ENCODE data around the gene SULT1E1. TPM values are rescaled to one million over a fixed set of nuclear protein-coding genes. Genes with fewer than 3 reads are reported as not detected.

The SULT1E1 gene, protein sequence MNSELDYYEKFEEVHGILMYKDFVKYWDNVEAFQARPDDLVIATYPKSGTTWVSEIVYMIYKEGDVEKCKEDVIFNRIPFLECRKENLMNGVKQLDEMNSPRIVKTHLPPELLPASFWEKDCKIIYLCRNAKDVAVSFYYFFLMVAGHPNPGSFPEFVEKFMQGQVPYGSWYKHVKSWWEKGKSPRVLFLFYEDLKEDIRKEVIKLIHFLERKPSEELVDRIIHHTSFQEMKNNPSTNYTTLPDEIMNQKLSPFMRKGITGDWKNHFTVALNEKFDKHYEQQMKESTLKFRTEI
- total RNA-seq, result not detected

- DNase-seq (no peak), ATAC-seq (no peak)
- POLR2A ChIA-PET, result no interaction called here
- Mint-ChIP-seq H3K36me3 (ENCODE audit: low read depth) (no peaks in the 10 kb centered on the region), H3K4me3 (no peak within 1 kb of the TSS), H3K27ac (no peak within 1 kb of the TSS), H3K9me3 (ENCODE audit: insufficient read depth) (no peaks in the 10 kb centered on the region), H3K27me3 (ENCODE audit: low read depth) (no peaks in the 10 kb centered on the region), H3K4me1 (ENCODE audit: low read depth) (no peaks in the 10 kb centered on the region)
- CTCF ChIA-PET, result no interaction called here
These were observed at the start of gene SULT1E1 for GRCh38 chr4:69860052-69860451. Gene SULT1E1 (minus strand): TSS chr4:69860145. CDS start chr4:69857644, 2,501 bp downstream.

- CTCF ChIA-PET, result no interaction called here
- H3K4me3 Mint-ChIP-seq, result no peak overlapping the region
- H3K36me3 Mint-ChIP-seq (ENCODE audit: low read depth), result no peaks in the 10 kb centered on the region
- H3K9me3 Mint-ChIP-seq (ENCODE audit: insufficient read depth), result no peaks in the 10 kb centered on the region
- ATAC-seq, result no peak
- no peak overlapping the region for H3K27ac Mint-ChIP-seq
- POLR2A ChIA-PET, result no interaction called here
- H3K27me3 Mint-ChIP-seq (ENCODE audit: low read depth), result no peaks in the 10 kb centered on the region
- no peak for DNase-seq
- H3K4me1 Mint-ChIP-seq (ENCODE audit: low read depth), result no peaks in the 10 kb centered on the region
These were observed 49.2 kb upstream of the SULT1E1 start for GRCh38 chr4:69909195-69909594.

DNA sequence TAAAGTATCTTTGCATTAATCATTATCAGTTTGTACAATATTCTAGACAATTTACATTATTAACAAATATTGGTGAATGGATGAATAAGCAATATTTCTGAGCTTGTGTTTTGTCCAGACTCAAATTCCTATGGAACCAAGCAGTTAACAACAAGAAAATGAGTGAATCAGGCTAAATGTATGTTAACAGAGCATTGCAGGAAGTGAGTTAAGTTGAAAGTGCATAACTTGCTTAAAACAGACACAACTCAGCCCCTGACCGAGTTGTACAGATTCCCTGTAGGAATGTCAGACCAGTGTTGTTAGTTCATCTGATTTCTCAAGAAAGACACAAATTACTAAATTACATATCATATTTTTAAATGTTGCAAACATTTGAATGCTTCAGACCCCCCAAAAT is 47.2 kb upstream of the SULT1E1 start:
- Mint-ChIP-seq H3K27me3 (ENCODE audit: low read depth) (no peaks in the 10 kb centered on the region), H3K9me3 (ENCODE audit: insufficient read depth) (no peaks in the 10 kb centered on the region), H3K4me3 (no peak overlapping the region), H3K36me3 (ENCODE audit: low read depth) (no peaks in the 10 kb centered on the region), H3K27ac (no peak overlapping the region), H3K4me1 (ENCODE audit: low read depth) (no peaks in the 10 kb centered on the region)
- ChIA-PET POLR2A (no interaction called here), CTCF (no interaction called here)
- no peak for ATAC-seq
- DNase-seq, result no peak

GRCh38 chr4:69896530-69897116 is 36.7 kb upstream of the SULT1E1 start:
- CTCF ChIA-PET, result no interaction called here
- Mint-ChIP-seq H3K4me1 (ENCODE audit: low read depth) (no peaks in the 10 kb centered on the region), H3K27ac (no peak overlapping the region), H3K36me3 (ENCODE audit: low read depth) (no peaks in the 10 kb centered on the region), H3K4me3 (no peak overlapping the region), H3K9me3 (ENCODE audit: insufficient read depth) (no peaks in the 10 kb centered on the region), H3K27me3 (ENCODE audit: low read depth) (peaks cover 6% of the 10 kb centered on the region)
- DNase-seq (no peak), ATAC-seq (no peak)
- POLR2A ChIA-PET, result no interaction called here

GRCh38 chr4:69894721-69895120 is 34.8 kb upstream of the SULT1E1 start:
- ATAC-seq, result no peak
- ChIA-PET CTCF (no interaction called here), POLR2A (no interaction called here)
- no peak overlapping the region for H3K4me3 Mint-ChIP-seq
- H3K9me3 Mint-ChIP-seq (ENCODE audit: insufficient read depth), result no peaks in the 10 kb centered on the region
- H3K4me1 Mint-ChIP-seq (ENCODE audit: low read depth), result no peaks in the 10 kb centered on the region
- no peak overlapping the region for H3K27ac Mint-ChIP-seq
- H3K27me3 Mint-ChIP-seq (ENCODE audit: low read depth), result peaks cover 6% of the 10 kb centered on the region
- H3K36me3 Mint-ChIP-seq (ENCODE audit: low read depth), result no peaks in the 10 kb centered on the region
- no peak for DNase-seq

DNA sequence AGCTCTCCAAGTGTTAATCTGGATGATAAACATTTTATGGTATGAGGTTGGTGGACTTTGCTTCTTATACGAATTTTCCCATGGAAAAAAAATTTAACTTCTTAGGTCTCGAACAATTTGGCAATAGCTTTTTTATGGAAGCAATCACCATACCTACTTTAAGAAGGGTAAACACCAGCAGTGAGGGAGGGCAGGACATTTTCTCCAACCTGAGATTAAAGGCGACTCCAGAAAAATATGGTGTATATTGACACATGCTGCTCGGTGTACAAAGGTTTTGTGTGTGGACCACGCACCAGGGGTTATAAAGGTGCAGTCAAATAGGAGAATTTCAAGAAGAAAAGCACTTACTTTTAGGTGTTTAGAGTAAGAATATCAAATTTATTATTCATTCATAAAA is 34.2 kb upstream of the SULT1E1 start:
- DNase-seq, result no peak
- Mint-ChIP-seq H3K27ac (no peak overlapping the region), H3K9me3 (ENCODE audit: insufficient read depth) (no peaks in the 10 kb centered on the region), H3K4me3 (no peak overlapping the region), H3K4me1 (ENCODE audit: low read depth) (no peaks in the 10 kb centered on the region), H3K36me3 (ENCODE audit: low read depth) (no peaks in the 10 kb centered on the region), H3K27me3 (ENCODE audit: low read depth) (peaks cover 6% of the 10 kb centered on the region)
- no peak for ATAC-seq
- CTCF ChIA-PET, result no interaction called here
- POLR2A ChIA-PET, result no interaction called here

GRCh38 chr4:69888336-69888735 is 28.4 kb upstream of the SULT1E1 start:
- no peak overlapping the region for H3K27ac Mint-ChIP-seq
- H3K9me3 Mint-ChIP-seq (ENCODE audit: insufficient read depth), result no peaks in the 10 kb centered on the region
- H3K4me1 Mint-ChIP-seq (ENCODE audit: low read depth), result peaks cover 4% of the 10 kb centered on the region
- ChIA-PET CTCF (no interaction called here), POLR2A (no interaction called here)
- H3K36me3 Mint-ChIP-seq (ENCODE audit: low read depth), result no peaks in the 10 kb centered on the region
- DNase-seq (no peak), ATAC-seq (no peak)
- no peak overlapping the region for H3K4me3 Mint-ChIP-seq
- peaks cover 5% of the 10 kb centered on the region for H3K27me3 Mint-ChIP-seq (ENCODE audit: low read depth)

GRCh38 chr4:69882150-69882549 is 22.2 kb upstream of the SULT1E1 start:
- H3K27me3 Mint-ChIP-seq (ENCODE audit: low read depth), result no peaks in the 10 kb centered on the region
- POLR2A ChIA-PET, result no interaction called here
- DNase-seq, result no peak
- no peaks in the 10 kb centered on the region for H3K36me3 Mint-ChIP-seq (ENCODE audit: low read depth)
- H3K27ac Mint-ChIP-seq, result no peak overlapping the region
- no peak overlapping the region for H3K4me3 Mint-ChIP-seq
- no peaks in the 10 kb centered on the region for H3K4me1 Mint-ChIP-seq (ENCODE audit: low read depth)
- ATAC-seq, result no peak
- H3K9me3 Mint-ChIP-seq (ENCODE audit: insufficient read depth), result no peaks in the 10 kb centered on the region
- CTCF ChIA-PET, result interaction anchor here (1.0 to 1.1 kb wide), 2 partner anchors 63 to 196 kb away, joined by 3 to 4 read pairs; no protein-coding TSS in a partner anchor

DNA sequence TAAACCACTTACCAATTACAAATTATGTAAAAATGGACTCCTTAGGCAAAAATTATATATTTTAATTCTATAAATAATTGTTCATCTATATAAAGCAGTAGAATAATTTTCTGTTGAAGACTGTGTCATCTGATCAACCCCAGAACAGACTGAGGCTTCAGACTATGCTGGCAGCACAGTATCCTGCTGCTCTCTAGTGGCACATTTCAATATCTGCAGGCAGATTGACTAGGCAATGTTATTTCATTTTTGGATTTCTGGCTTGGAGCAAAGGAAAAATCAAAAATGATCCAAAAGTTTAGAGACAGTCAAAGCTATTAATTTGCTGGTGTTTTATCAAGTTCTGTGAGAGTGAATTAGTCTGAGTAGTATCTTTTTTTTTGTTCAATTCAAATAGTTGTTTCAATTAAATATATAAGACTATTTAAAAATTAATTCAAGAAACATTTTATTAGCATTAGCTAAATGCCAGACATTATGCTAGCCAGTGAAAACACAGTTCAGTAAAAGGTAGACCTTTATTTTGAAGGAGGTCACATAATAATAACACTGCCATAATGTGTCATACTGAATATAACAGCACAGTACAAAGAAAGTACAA is 21.3 kb upstream of the SULT1E1 start:
- Mint-ChIP-seq H3K27me3 (ENCODE audit: low read depth) (no peaks in the 10 kb centered on the region), H3K36me3 (ENCODE audit: low read depth) (no peaks in the 10 kb centered on the region), H3K27ac (no peak overlapping the region), H3K4me1 (ENCODE audit: low read depth) (no peaks in the 10 kb centered on the region), H3K9me3 (ENCODE audit: insufficient read depth) (no peaks in the 10 kb centered on the region), H3K4me3 (no peak overlapping the region)
- ChIA-PET CTCF (interaction anchor here (0.7 to 1.8 kb wide), 13 partner anchors 10 to 563 kb away, joined by 3 to 8 read pairs (median 4); no protein-coding TSS in a partner anchor), POLR2A (no interaction called here)
- ATAC-seq, result no peak
- peak; percentile 30 for DNase-seq

DNA sequence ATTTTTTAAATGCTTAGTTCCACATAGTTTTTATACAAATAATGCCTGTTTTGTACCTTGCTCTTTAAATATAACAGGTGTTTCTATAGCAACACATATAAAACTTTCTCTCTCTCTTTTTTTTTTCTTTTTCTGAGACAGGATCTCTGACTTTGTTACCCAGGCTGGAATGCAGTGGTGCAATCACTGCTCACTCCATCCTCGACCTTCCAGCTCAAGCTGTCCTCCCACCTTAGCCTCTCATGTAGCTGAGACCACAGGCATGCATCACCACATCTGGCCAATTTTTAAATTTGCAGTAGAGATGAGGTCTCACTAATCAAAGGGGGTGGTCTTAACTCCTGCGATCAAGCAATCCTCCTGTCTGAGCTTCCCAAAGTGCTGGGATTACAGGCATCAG is 18.3 kb upstream of the SULT1E1 start:
- DNase-seq (no peak), ATAC-seq (no peak)
- ChIA-PET POLR2A (no interaction called here), CTCF (no interaction called here)
- H3K4me1 Mint-ChIP-seq (ENCODE audit: low read depth), result no peaks in the 10 kb centered on the region
- no peaks in the 10 kb centered on the region for H3K9me3 Mint-ChIP-seq (ENCODE audit: insufficient read depth)
- no peaks in the 10 kb centered on the region for H3K27me3 Mint-ChIP-seq (ENCODE audit: low read depth)
- H3K4me3 Mint-ChIP-seq, result no peak overlapping the region
- H3K36me3 Mint-ChIP-seq (ENCODE audit: low read depth), result no peaks in the 10 kb centered on the region
- H3K27ac Mint-ChIP-seq, result no peak overlapping the region

GRCh38 chr4:69877453-69877852 is 17.5 kb upstream of the SULT1E1 start:
- CTCF ChIA-PET, result no interaction called here
- H3K4me3 Mint-ChIP-seq, result no peak overlapping the region
- no peaks in the 10 kb centered on the region for H3K36me3 Mint-ChIP-seq (ENCODE audit: low read depth)
- H3K4me1 Mint-ChIP-seq (ENCODE audit: low read depth), result no peaks in the 10 kb centered on the region
- H3K9me3 Mint-ChIP-seq (ENCODE audit: insufficient read depth), result no peaks in the 10 kb centered on the region
- H3K27ac Mint-ChIP-seq, result no peak overlapping the region
- POLR2A ChIA-PET, result no interaction called here
- ATAC-seq (no peak), DNase-seq (no peak)
- no peaks in the 10 kb centered on the region for H3K27me3 Mint-ChIP-seq (ENCODE audit: low read depth)

DNA sequence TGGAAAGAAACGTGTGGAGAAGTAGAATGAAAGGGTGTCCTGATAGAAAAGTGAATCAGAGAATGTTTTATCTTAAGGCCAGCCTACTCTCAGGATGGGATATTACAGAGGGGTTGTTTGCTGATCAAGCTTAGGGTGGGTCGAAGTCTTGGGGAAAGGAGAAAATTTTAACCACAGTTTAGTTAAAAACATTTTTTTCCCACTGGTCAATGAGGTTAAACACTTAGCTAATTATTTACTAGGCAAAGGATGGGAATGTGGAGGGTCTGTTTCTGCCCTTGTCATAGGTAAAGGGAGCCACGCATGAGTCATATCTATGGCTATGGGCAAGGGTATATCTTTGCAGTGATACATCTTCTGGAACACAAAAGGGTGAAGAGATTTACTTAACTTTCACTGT is 16.1 kb upstream of the SULT1E1 start:
- ChIA-PET CTCF (no interaction called here), POLR2A (no interaction called here)
- no peak for ATAC-seq
- no peak overlapping the region for H3K27ac Mint-ChIP-seq
- no peaks in the 10 kb centered on the region for H3K36me3 Mint-ChIP-seq (ENCODE audit: low read depth)
- H3K4me3 Mint-ChIP-seq, result no peak overlapping the region
- no peaks in the 10 kb centered on the region for H3K9me3 Mint-ChIP-seq (ENCODE audit: insufficient read depth)
- H3K27me3 Mint-ChIP-seq (ENCODE audit: low read depth), result no peaks in the 10 kb centered on the region
- no peak for DNase-seq
- no peaks in the 10 kb centered on the region for H3K4me1 Mint-ChIP-seq (ENCODE audit: low read depth)
